ENCODE measurements around the gene PRRT2.

Gene PRRT2

DNA sequence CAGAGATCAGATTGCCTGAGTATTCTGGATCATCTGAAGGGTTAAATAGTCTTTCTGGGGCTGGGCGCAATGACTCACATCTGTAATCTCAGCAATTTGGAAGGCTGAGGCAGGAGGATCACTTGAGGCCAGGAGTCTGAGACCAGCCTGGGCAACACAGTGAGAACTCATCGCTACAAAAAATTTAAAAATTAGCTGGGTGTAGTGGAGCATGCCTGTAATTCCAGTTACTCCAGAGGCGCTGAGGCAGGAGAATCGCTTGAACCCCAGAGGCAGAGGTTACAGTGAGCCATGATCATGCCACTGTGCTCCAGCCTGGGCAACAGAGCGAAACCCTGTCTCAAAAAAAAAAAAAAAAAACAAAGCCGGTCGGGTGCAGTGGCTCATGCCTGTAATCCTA lies 23.9 kb downstream of the PRRT2 start:
- no peak for DNase-seq

DNA sequence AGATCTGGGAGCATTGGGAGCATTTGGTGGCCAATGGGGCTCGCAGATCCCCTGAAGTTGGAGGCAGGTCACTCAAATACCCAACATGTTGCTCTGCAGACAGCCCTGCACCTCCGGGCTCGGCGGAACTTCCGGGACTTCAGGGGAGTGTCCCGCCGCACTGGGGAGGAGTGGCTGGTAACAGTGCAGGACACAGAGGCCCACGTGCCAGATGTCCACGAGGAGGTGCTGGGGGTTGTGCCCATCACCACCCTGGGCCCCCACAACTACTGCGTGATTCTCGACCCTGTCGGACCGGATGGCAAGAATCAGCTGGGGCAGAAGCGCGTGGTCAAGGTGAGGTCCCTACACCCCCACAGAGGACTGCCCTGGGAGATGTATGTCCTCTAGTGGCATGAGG lies 24.6 kb downstream of the PRRT2 start:
- DNase-seq, result no peak

DNA sequence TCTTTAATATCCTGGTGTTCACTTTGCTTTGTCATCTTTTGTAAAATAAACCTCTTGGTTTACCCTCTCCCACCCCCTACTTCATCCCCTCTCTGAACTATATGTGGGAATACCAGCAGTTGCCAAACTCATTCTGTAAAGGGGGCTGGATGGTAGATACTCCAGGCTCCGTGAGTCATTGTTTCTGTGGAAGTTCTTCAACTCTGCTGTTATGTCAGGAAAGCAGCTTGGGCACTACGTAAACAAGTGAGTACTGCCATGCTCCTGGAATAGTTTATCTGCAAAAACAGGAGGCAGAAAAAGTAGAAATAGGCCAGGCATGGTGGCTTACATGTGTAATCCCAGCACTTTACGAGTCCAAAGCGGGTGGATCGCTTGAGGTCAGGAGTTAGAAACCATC lies 25.8 kb downstream of the PRRT2 start:
- no peak for DNase-seq

DNA sequence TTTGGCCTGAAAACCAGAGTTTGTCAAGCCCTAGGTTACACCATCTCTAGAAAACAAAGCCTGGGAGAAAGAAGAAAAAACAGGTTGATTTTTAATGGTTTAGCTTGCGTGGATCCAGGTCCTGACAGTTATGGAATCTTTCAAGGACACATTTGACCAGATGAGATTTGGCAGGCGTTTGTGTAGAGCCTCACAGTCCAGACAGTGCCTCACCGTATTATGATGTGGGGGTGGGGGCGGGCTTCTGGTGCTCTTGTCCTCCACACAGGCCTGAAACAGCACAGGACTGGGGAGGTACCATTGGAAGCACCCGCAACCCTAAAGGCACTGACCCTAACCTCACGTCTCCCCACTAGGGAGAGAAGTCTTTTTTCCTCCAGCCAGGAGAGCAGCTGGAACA lies 27.8 kb downstream of the PRRT2 start:
- DNase-seq, result no peak

DNA sequence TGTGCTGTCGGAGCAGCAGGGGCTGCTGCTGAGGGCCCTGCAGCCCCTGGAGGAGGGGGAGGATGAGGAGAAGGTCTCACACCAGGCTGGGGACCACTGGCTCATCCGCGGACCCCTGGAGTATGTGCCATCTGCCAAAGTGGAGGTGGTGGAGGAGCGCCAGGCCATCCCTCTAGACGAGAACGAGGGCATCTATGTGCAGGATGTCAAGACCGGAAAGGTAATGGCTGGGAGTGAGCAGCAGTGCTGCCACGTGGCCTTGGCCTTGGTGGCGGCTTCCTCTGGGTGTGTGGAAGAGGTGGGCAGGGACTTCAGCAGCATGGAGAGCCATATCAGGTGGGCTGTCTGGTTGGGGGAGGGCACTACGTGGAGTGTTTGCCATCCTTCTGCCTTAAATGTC lies 28.2 kb downstream of the PRRT2 start:
- DNase-seq, result no peak

DNA sequence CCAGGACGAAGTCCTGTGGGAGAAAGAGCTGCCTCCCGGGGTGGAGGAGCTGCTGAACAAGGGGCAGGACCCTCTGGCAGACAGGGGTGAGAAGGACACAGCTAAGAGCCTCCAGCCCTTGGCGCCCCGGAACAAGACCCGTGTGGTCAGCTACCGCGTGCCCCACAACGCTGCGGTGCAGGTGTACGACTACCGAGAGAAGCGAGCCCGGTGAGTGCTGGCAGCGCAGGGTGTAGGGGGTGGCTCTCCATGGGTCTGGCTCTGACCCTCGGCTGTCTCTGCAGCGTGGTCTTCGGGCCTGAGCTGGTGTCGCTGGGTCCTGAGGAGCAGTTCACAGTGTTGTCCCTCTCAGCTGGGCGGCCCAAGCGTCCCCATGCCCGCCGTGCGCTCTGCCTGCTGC lies 29.6 kb downstream of the PRRT2 start:
- DNase-seq, result no peak

DNA sequence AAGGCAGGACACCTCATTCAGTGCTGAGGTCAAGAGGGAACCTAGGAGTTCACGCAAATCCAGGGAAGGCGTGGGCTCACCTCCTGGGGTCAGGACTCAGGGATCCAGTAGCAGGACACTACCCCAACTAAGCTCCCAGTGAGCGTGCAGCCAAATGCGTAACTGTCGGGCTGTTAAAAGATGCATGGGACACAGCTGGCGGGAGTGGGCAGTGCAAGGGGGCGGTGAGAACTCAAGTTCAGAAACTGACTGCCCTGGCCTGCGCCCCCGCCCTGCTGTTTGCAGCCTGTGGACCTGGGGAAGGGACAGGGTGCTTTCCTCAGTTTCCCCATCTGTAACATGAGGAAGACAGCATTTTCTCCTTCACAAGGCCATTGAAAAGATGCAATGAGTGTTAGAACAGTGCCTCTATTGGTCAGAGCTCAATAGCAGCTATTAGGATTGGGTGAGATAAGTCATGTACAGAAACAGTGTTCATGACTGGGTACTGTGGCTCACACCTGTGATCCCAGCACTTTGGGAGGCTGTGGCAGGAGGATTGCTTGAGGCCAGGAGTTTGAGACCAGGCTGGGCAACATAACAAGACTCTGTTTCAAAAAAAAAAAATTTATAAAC lies 30.8 kb downstream of the PRRT2 start:
- DNase-seq, result no peak

DNA sequence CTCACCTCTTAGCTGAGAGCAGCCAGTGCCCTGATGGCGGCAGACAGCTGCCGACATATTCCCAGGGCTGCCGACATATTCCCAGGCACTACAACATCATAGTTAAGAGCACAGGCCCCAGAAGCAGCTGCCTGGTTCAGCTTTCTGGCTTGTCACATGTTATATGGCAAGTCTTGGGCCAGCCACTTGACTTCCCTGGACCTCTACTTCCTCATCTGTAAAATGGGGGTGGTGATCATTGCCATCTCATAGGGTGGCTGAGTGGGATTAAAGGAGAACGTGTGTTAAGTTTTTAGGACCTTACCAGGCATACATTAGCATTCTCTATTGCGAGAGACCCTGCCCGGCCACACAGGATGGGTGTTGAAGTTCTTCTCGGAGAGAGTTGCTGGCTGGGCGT lies 31.9 kb downstream of the PRRT2 start:
- no peak for DNase-seq

DNA sequence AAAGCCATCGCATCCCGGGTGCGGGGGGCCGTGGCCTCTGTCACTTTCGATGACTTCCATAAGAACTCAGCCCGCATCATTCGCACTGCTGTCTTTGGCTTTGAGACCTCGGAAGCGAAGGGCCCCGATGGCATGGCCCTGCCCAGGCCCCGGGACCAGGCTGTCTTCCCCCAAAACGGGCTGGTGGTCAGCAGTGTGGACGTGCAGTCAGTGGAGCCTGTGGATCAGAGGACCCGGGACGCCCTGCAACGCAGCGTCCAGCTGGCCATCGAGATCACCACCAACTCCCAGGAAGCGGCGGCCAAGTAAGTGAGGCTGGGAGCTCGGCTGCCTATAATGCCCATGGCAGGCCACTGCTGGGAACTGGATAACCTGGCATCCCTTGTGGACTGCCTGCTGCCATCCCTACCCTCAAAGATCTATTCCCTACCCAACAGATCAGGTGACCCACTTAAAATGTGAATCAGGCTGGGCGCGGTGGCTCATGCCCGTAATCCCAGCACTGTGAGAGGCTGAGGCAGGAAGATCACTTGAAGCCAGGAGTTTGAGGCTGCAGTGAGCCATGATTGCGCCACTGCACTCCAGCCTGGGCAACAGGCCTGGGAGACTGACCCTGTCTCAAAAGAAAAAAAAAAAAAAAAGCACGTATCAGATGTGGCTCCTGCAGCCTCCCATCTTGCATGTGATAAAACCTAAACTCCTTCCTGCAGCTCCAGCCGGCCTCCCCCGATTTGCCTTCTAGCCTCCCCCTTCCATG lies 32.8 kb downstream of the PRRT2 start:
- no peak for DNase-seq

DNA sequence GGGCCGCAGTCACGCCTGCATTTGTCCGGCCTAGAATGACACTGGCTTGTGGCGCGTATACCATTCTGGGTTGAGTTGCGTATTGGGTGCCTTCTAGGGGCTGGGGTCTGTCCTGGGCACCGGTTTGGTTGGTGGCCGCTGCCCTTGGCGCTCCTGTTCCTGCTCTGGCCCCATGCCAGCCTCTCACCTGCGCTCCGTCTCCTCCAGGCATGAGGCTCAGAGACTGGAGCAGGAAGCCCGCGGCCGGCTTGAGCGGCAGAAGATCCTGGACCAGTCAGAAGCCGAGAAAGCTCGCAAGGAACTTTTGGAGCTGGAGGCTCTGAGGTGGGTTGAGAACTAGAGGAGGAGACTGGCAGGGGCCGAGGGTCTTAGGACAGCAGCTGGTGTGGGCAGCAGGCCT lies 33.7 kb downstream of the PRRT2 start:
- DNase-seq, result no peak

DNA sequence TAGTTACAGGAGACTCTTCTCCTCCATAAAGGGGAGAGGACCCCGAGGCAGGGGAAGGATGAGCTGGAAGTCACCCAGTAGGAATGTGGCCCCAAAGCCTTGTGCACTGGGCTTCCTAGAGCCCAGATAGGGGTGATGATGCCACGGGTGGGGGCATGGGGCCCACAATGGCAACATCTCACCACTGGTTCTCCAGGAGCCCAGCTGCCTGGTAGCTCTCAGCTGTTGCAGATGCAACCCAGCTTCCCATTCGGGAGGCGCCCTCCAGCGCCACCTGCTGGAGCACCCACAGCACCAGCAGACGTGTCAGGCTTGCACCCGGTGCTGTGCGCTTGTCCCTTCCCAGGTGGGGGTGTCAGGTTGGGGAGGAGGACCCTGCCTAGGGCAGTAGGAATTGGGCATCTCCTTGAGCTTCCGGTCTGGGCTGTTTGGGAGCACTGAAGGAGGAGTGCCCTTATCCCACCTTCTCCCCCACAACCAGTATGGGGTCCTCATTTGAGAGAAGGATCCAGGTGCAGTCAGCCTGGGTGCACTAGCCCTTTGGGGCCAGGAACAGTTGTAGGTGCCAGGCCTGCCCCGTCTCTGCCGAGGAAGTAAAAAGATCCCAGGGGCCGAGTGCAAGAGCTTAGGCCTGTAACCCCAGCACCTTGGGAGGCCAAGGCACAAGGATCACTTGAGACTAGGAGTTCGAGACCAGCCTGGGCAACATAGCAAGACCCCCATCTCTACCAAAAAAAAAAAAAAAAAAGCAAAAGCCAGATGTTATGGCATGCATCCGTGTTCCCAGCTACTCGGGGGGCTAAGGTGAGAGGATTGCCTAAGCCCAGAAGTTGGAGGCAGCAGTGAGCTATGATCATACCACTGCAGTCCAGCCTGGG lies 36.7 kb downstream of the PRRT2 start:
- DNase-seq, result peak; percentile 45 to 63 (median 49)

DNA sequence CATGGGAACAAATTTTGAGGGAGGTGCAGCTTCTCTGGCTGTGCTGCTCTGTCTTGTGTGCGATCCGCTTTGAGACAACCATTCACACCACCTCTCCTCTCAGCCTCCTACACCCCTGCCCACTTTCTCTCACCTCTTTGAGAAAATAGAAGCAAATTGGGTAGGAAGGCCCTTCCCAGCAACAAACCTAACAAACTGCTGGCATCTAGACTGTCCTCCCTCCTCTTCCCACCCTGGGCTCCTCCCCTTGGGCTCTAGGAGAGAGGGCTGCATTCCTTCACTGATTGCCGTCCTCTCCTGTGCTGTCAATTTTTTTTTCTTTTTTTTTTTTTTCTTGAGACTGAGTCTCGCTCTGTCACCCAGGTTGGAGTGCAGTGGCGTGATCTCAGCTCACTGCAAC lies 37.5 kb downstream of the PRRT2 start:
- no peak for DNase-seq

DNA sequence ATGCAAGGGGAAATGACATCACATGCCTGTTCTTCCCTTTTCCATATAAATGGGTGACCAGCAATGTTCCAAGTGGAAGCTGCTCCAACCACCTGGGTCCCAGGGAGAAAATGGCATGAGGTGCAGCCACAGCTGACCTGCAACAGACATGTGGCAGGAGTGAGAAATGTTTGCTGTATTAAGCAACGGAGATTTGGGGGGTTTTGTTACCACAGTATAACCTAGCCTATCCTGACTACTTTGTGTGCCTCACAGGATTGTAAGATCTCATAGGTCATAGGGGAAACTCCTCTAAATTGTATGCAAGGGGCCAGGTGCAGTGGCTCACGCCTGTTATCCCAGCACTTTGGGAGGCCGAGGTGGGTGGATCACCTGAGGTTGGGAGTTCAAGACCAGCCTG lies 39.0 kb downstream of the PRRT2 start:
- no peak for DNase-seq

DNA sequence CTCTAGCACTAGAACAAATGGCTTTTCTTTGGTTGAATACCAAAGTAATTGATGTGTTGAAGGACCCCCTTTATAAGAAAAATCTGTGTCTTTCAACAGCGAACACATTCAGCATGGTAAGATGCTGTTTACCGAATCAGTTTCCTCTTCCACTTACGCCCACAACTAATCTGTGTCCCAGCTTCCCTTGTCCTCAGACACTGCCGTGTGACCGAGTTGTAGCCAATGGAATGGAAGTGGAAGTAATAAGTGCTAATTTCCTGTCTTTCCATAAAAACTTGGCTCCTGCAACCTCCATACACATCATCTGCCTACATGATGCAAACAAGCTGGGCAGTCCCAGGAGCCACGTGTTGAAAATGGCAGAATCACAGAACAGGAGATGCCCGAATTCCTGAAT lies 40.7 kb downstream of the PRRT2 start:
- no peak for DNase-seq

DNA sequence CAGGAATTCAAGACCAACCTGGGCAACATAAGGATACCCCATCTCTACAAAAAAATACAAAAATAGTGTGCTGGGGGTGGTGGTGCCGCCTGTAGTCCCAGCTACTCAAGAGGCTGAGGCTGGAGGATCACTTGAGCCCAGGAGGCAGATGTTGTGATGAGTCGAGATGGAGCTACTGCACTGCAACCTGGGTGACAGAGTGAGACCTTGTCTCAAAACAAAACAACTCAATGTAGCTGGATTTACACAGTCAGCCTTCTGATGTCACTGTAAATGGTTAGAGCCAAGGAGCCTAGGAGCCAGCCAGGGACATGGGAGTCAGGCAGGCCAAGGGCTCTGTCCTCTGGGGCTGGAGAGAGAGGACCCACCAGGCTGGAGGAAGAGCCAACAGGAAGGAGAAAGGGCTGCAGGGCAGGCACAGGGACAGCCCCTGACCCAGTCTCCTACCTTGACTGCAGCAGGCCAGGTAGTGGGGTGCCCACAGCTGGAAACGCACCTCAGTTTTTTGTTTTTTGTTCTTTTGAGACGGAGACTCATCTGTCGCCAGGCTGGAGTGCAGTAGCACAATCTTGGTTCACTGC lies 42.6 kb downstream of the PRRT2 start:
- no peak for DNase-seq

DNA sequence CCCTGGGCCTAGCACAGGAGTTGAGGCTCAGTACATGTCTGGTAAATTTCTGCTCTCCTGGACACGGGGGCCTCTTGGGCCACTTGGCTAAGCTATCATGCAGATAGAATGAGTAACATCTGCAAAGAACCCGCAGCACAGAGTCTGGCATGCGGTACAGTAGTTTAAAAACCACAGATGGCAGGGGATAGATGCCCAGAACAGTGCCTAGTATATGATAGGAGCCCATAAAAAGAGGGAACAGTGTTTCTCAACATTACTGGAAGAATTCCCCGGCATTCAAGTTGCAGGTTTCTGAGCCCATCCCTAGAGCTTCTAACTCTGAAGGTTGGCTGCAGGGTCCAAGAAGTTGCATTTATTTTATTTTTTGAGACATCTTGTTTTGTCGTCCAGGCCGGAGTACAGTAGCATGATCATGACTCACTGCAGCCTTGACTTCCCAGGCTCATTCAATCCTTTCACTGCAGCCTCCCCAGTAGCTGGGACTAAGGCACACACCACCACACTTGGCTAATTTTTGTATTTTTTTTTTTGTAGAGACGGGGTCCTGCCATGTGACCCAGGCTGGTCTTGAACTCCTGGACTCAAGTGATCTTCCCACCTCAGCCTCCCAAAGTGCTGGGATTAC lies 45.3 kb downstream of the PRRT2 start:
- no peak for DNase-seq

DNA sequence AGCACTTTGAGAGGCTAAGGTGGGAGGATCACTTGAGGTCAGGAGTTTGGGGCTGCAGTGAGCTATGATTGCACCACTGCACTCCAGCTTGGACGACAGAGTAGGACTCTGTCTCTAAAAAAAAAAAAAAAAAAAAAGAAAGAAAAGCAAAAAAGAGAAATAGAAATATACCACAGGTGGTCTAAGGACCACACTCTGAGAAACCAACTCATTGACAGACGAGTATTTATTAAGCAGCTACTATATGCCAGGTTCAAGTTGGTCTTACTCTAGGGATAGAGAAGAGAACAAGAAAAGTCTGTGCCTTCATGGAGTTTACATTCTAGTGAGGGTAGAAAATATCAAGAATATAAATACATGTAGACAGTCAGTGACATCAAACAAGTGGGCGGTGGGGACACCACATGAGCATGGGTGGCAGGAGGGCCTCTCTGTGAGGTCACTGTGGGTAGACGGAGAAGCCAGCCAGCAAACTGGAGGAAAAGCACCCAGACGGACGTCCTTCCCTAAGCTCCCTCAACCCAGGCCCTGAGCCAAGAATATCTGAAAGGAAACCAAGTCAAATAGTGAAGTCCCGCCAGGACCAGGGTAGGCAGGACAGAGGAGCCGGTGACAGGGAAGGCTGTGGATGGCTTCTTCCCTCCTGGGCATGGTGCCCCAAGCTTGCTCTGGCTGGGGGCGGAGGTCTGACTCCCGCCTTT lies 46.3 kb downstream of the PRRT2 start:
- DNase-seq, result no peak

DNA sequence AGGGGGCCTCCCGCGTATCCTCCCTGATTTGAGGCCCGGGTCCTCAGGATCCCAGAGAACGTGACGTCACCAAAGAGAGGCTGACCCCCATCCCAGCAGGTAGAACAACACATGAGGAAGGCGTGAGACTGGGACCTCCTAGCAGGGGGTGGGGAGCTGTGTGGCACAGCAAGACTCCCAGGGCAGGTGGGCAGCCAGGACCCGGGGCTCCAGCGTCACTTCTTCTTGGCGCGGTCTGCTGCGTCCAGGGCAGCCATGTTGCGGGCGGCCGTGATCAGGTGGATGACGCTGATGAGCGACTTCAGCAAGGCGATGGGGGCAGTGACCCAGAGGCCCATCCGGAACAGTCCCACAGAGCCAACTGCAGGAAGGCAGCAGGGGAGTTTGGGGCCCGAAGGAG lies 47.0 kb downstream of the PRRT2 start:
- DNase-seq, result no peak

DNA sequence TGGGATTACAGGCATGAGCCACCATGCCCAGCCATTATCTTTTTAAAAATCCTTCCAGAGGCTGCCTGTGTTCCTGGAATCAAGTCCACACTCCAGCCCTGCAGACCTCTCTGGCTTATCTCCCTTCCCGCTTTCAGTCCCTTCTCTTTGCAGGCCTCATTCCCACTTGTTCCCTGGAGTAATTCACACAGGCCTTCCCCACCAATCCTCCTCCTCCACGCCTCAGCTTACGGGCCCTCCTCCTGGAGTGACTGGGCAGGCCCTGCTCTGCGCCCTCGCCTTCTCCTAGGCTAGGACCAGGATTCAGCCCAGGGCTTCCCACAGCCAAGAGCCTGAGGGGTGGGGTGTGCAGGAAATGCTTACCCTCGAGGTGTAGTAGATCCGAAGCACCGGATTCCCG lies 48.2 kb downstream of the PRRT2 start:
- no peak for DNase-seq

DNA sequence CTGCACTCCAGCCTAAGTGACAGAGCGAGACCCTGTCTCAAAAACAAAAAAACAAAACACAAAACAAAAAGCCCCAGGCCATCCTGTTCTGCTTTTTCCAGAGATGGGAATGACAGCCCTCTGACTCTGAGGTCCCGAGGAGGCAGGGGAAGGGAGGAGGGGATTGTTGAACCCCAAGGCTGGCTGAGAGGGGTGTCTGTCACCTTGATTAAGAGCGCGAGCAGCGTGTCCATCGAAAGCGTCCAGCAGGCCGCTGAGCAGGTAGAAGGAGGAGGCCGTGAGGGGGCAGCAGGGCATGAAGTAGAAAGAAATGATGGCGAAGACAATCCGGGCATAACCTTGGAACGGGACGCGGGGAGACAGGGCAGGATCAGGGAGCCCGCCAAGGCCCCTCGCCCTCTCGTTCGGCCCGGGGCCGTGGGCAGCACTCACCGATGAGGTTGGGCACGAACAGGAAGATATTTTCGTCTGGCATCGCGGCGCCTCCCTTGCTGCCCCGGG lies 50.4 kb downstream of the PRRT2 start:
- peak in 2 of 3 experiments; percentile 64 to 66 for DNase-seq

DNA sequence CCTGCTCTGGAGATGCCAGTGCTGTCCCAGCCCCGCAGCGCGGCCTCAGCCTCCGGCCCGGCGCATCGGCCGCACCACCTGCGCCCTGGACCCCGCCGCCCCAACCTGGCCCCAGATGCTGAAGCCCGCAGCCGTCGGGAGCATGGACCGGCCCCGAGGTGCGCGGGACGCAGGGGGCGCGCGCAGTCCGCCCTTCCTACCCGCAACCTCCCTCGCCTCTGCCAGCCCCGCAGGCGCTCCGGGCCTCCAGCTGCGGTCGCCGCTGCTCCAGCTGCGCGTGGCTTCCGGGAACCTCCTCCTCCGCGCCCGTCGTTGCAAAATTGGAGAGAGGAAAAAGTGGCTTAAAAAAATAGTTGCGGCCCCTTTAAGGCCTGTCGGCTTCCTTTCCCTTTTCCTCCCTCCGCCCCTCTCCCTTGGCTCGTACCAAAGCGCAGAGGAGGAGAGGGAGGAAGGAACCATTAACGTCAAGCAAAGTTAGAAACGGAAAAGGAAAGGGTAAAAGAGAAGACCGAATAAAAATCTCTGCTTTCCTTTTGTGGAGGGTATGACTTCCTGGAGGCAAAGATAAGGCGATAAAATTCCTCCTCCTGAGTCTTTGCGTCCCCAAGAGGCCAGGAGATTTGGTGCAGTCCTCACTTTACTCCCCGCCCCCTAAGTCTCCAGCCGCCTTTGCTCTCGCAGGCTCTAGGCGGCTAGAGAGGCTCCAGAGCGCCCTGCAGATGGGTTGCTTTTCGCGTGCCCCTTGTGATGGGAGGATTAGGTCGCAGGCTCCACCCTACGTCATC lies 51.1 kb downstream of the PRRT2 start, which contains the start of gene CDIPT:
TSS of gene CDIPT (minus strand) at position 343 of the 785 bp plus-strand sequence. CDS start 369 bp downstream, outside the sequence.
- peak; percentile 92 to 99 (median 97) for DNase-seq
